ENCODE measurements around the gene TLX3.

The TLX3 gene

DNA sequence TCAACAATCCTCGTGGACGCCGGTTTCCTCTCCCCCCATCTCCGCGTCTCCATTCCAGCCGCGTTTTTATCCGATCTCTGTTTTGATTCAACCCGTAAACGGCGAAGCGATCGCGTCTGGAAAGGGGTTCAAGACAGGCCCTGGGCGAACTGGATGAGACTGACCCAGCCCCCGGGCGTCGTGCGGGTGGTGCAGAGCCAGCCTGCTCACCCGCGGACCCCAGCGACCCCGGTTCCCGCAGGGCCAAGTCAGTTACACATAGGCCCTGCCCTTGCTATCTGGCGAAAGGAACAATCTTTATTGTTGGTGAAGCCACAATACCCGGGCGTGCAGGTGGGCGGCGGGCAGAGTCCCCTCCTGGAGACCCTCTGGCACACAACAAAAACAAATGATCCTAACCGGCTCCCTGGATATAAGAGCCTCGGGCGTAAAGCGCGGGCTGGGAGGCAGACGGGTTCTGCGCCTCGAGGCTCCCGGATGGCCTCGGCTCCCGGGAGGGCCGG lies 1.8 kb downstream of the TLX3 start:
- no peak for TF ChIP-seq CTCF (IDR thresholded peaks at IDR 0.05; ENCODE audit: low read length, missing control alignments)
- no peak overlapping the region for H3K4me3 ChIP-seq (replicated peaks; ENCODE audit: low read depth, low read length)
- no peak for DNase-seq (ENCODE audit: low read depth)

- no peak for TF ChIP-seq CTCF (IDR thresholded peaks at IDR 0.05; ENCODE audit: low read length, missing control alignments)
- peak; percentile 44 for DNase-seq (ENCODE audit: low read depth)
- H3K4me3 ChIP-seq (replicated peaks; ENCODE audit: low read depth, low read length), result no peak overlapping the region
Observed at GRCh38 chr5:171311322-171312077, 2.5 kb downstream of the TLX3 start.

DNA sequence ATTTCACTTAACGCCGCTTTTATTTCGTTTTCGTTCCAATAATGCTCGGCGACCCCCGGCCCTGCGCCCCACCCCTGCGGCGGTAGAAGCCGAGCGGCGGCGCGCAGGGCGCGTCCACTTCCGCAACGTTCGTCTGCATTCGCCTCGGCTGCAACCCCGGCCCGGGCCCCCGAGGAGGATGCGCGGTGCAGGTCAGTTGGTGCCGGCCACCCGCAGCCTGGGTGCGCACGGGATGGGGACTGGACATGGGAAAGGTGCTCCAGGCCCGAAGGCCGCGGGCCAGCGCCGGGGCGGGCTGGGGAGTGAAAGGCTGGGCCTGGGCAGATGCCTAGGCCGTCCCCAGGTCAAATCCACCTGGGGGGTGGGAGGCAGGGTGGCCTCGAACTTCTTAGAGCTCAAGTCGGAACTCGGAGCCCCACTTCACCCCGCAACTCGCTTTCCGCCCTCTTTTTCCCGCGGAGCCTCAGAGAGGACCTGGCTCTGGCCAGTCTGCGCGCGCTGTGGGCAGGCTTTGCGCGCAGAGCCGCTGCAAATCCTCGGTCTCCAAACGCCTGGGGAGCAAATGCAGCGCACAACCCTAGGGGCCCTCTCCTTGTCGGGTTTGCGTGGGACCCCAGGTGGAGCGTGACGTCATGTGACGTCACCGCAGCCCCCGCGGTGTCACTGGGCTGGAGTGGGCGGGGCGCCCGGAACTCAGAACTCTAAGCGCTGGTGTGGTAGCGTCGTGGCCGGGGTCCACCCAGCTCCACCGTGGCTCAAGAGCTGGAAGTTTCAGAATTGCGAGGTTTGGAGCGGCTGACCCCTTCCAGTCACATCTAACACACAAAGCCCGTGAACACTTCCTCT lies 3.3 kb downstream of the TLX3 start:
- no peak for DNase-seq (ENCODE audit: low read depth)
- no peak for TF ChIP-seq CTCF (IDR thresholded peaks at IDR 0.05; ENCODE audit: low read length, missing control alignments)
- no peak overlapping the region for H3K4me3 ChIP-seq (replicated peaks; ENCODE audit: low read depth, low read length)

- H3K4me3 ChIP-seq (replicated peaks; ENCODE audit: low read depth, low read length), result no peak overlapping the region
- no peak for DNase-seq (ENCODE audit: low read depth)
- no peak for TF ChIP-seq CTCF (IDR thresholded peaks at IDR 0.05; ENCODE audit: low read length, missing control alignments)
Observed at GRCh38 chr5:171313481-171314206, 4.6 kb downstream of the TLX3 start.

GRCh38 chr5:171314728-171315385 lies 5.8 kb downstream of the TLX3 start:
- TF ChIP-seq CTCF (IDR thresholded peaks at IDR 0.05; ENCODE audit: low read length, missing control alignments), result no peak
- DNase-seq (ENCODE audit: low read depth), result no peak
- no peak overlapping the region for H3K4me3 ChIP-seq (replicated peaks; ENCODE audit: low read depth, low read length)

DNA sequence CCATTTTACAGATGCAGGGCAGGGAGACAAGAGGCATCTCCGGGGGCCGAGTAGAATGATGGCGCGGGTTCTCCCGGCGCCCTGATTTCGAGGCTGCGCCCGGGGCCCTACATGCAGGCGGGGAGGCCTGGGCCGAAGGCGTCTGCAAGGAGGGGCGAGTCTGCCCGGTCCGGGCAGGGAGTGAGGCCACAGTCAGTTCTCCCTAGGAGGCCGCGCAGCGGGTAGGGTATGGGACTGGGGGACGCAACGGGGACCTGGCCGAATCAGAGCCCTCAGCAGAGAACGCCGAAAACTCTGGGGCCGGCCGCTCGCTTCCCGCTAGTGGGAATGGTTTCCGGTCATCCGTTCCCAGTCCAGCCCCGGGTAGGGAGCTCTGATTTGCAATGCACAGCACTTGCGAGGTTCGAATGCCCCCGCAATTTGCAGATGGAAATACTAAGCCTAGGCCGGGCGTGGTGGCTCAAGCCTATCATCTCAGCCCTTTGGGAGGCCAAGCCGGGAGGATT lies 6.4 kb downstream of the TLX3 start:
- TF ChIP-seq CTCF (IDR thresholded peaks at IDR 0.05; ENCODE audit: low read length, missing control alignments), result no peak
- DNase-seq (ENCODE audit: low read depth), result no peak
- H3K4me3 ChIP-seq (replicated peaks; ENCODE audit: low read depth, low read length), result no peak overlapping the region

Measured in fibroblast of pulmonary artery (primary cell).